Erythroblast (primary cell): ENCODE measurements around the gene CDH13.

ENCODE experiments used
- DNase-seq, 2 experiments: peaks; one replicate each; lab custom pipeline; 2025; lab: John Stamatoyannopoulos, UW
- GATA1 ChIP-seq: IDR thresholded peaks from 2 replicates; pipeline ENCODE4 v1.6.1; 2011; ENCODE audit warnings: low read depth, mild to moderate bottlenecking, control low read depth, low read length, moderate library complexity
- POLR2A ChIP-seq: IDR thresholded peaks from 2 replicates; pipeline ENCODE4 v1.6.1; 2011; ENCODE audit warnings: mild to moderate bottlenecking, low read length

CDH13 gene

DNA sequence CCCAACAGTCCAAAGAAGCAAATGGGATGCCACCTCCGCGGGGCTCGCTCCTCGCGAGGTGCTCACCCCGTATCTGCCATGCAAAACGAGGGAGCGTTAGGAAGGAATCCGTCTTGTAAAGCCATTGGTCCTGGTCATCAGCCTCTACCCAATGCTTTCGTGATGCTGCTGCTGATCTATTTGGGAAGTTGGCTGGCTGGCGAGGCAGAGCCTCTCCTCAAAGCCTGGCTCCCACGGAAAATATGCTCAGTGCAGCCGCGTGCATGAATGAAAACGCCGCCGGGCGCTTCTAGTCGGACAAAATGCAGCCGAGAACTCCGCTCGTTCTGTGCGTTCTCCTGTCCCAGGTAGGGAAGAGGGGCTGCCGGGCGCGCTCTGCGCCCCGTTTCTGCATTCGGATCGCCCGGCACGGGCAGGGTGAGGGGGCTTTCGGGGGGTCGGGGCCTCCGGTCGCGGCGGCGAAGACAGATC, at the start of gene CDH13:
TSS of gene CDH13 (plus strand) at position 179 of the 471 bp plus-strand sequence.
- TF ChIP-seq GATA1 (no peak), POLR2A (no peak)

DNA sequence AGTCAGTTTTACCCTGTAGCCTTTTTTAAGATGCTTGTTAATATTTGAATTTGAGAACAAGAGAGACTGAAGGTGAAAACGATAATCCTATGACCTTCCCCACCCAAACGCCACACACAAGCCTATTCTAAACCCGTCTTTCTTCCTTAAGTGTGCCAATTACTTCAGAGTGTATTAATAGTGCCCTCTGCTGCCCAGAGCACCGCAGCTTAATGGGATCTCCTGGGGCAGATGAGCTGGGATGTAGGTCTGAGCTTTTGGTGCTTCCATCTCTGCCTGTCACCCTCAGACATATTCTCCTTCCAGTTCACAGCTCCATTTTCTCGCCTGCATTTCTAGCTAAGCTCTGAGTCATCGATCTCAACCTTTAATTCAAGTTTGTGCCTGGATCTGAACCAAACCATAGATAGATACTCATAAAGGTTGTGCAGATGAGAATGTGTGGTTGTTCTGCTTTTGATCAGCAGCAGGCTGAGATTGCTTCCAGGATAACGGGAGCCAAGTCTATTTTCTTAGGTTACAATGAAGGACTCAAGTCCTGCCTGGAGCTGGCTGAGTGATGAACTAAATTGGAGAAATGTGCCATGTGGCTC, 46.4 kb upstream of the CDH13 start:
- TF ChIP-seq POLR2A = no peak
- no peak for TF ChIP-seq GATA1
- DNase-seq = no peak

More for the DNA sequence above, at the start of gene CDH13:
- DNase-seq = no peak

DNA sequence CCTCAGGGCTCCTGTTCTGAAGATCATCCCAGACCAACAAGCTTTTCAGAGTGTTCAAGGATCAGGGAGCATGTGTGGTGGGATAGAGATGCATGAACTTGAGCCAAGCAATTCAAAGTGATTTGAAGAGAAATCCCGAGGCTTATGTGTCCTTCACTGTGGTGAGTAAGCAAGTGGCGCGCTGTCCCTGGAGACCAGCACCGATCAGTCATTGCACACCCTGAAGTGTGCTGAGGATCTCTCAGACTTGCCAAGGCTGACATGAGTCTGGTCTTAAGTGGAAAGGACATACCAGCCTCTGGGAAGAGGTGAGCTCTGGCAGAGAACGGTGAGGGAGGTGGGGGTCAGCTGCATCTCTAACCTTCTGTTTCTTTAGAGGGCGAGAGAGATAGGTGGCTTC, 43.8 kb upstream of the CDH13 start:
- DNase-seq = no peak
- TF ChIP-seq GATA1 = no peak
- no peak for TF ChIP-seq POLR2A

DNA sequence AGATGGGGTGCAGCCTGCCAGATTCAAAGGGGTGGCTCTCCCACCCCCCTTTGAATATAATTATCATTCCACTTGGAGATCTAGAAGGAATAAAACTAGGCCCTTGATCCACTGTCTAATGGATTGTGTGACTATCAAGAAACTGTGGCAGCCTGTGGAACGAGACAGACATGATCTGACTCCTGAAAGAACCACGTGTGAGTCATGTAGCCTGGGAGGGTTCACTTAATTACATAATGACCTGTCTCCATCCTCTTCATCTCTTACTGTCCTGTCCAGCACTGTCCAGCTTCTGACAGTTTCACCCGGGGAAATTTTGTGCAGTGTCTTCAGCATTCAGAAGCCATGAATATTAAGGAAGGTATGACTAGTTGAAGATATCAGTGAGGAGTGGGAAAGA, 43.3 kb upstream of the CDH13 start:
- no peak for DNase-seq
- TF ChIP-seq POLR2A (no peak), GATA1 (no peak)

DNA sequence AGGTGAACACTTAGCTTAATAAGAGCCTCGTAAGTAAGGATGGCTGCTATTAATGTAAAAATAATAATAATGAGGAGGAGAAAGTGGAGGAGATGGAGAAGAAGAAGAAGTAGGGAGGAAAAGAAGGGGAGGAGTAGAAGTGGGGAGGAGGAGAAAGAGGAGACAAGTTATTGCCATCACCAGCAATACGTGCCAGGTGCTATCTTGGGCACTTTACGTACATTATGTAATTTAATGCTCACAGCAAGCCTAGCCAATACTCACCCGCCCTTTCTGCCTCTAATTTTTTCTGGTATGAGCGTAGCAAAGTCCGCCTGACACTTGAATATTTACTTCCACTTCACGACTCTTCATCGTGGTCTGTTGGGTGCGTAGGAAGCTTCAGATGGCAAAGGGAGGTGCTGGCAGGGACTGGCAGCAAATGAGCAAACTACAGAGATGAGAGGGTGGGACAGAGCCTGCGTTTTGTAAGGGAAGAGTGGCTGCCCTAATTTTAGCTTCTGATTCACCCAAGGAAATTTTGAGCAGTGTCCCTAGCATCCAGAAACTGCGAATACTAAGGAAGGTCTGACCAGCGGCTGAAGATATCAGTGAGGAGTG, 42.1 kb upstream of the CDH13 start:
- DNase-seq = no peak

DNA sequence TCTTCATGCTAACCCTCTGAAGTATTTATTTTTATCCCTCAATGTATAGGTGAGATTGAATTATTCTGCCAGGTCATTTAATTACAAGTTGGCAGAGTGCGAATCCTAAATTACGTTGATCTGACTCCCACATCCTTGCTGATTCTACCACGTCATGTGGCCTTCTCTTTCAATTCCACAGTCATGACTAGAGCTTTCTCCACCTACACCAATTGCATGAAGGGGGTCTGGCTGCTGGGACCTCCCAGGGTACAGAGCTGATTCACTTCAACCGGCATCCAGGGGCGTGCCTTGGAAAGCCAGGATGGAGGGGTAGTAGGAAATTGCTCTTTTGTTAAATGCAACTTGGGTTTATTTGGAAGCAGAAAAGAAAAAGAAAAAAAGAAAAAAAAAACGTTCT, 41.1 kb upstream of the CDH13 start:
- DNase-seq = no peak

More for the DNA sequence above, 42.1 kb upstream of the CDH13 start:
- TF ChIP-seq GATA1 = no peak
- TF ChIP-seq POLR2A = no peak

DNA sequence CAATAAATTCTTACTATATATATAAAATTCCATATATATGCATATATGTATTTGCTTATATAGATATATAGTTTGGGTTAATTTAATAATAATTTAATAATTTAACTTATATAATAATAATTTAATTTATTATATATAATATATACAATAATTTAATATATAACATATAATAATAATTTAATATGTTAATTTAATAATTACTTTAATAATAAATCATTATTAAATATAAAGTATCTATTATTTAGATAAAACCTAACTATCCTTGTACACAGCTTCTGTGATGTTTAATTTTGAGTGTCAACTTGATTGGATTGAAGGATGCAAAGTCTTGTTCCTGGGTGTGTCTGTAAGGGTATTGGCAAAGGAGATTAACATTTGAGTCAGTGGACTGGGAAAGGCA, 40.6 kb upstream of the CDH13 start:
- TF ChIP-seq GATA1 (no peak), POLR2A (no peak)
- no peak for DNase-seq

More for the DNA sequence above, 41.1 kb upstream of the CDH13 start:
- TF ChIP-seq GATA1 (no peak), POLR2A (no peak)

DNA sequence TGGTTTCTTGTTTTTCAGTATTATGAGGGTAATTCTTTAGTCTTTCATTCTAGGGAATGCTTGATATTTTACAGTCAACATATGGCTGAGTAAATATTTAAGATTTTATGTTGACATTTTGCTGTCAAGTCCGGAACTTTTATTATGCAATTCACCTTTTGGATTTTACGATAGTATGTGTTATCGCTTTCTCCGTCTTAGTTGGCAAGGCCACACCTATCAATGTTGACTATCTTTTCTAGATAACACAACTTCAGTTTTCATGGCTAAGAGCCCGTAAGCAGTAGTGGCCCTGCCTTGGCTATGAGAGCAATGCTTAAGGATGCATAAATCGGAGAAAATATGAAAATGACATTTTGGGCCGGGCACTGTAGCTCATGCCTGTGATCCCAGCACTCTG, 39.5 kb upstream of the CDH13 start:
- TF ChIP-seq POLR2A (no peak), GATA1 (no peak)
- DNase-seq = no peak

DNA sequence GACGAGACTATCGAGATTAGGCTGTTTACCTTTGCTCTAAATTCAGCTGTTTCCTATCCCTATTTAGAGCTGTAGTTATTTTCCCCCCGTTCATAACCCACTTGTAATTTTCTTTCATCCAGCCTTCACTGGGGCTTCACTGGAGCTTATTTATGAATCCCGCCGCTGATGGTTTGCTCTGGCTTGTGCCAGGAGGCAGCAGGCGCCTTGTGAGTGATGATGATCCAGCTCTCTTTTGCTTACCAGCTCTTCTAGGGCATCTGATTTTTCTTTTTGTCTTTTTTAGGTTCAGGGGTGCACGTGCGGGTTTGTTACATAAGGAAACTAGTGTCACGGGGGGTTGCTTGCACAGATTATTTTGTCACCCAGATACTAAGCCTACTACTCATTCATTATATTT, 37.4 kb upstream of the CDH13 start:
- DNase-seq = no peak
- TF ChIP-seq POLR2A (no peak), GATA1 (no peak)

DNA sequence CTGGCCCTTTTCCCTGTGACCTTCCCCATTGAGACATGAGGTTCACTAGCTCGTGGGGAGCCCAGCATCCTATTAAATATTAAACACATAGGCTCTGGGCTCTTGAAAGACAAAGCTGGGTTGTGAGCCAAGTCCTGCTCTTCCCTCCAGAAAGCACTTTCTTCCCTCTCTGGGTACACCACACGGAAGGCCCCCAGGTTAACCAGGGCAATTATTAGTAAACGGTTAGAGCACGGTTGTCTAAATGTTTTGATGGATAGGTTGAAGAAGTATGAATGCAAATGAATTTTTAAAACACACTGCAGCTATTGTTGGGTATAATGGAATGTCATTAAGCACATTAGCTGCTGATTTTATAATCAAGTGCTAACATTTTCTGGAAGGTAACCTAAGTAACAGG, 32.7 kb upstream of the CDH13 start:
- TF ChIP-seq GATA1 (no peak), POLR2A (no peak)
- no peak for DNase-seq

DNA sequence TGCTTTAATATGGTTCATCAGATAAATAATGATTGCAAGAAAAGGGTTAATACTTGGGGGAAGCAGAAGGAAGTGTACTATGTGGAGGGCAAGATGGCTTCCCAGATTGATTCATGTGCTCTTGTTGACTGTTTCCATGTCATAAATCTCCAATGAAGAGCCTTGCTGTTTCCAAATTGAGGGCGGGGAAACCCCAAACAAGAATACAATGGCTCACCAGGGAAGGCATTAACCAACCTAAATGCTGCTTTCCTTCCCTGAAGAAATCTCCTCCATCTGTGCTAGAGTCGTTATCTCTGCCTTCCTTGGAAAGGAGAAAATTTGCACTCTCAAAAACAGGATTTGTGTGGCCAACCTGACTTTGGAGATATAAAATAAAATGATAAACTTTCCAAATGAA, 28.0 kb upstream of the CDH13 start:
- no peak for DNase-seq
- TF ChIP-seq POLR2A (no peak), GATA1 (no peak)

DNA sequence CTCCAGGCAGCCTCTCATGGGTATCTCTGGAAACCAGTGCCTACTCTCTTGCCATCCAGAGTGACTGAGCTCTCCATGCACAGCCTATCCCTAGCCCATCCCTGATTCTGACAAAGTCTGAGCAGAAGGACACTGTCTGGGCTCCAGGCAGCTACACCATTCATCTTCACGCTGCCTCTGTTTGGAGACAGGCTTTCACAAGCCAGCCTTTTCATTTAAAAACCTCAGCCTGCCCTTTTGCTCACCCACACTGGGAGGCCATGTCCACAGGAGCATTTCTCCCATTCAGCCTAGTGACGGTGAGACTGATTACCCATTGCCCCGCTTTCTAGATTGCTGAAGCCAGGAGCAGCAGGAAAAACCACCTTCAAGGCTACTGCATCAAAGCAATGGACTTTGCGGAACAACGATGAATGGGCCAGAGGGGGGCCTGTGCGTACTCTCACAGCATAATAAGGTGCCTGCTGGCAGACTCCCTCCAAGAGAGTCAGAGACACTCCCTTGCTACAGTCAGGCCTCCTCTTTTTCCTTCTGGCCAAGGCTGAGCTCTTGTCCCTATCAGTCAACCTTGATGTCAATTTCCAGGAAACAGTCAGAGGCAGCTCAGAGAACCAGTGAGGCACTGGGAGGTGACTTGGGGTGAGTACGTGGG, 24.7 kb upstream of the CDH13 start:
- DNase-seq = no peak
- TF ChIP-seq GATA1 (no peak), POLR2A (no peak)

DNA sequence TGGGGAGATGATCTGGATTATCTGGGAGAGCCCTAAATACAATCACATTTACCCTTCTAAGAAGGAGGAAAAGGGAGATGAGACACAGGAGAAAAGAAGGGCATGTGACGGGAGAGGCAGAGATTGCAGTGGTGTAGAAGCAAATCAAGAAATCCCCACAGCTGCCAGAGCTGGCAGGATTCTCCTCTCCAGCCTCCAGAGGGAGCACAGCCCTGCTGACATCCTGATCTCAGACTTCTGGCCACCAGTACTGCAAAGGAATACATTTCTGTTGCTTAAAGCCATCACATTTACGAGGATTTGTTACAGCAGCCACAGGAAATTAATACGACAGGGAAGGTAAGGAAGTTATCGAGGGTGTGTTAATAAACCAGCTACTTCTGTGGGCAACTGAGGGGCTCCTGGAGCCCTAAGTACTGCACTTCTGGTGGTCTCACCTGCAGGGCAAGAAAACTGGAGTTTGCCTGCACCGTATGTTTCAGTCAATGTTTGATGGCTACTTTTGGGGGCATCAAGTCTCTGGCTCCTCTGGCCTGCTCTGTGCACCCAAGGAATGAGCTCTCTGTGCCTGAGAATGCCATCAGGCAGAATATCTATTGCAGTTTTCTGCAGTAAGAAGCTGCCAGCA, 22.9 kb upstream of the CDH13 start:
- no peak for DNase-seq
- TF ChIP-seq POLR2A = no peak
- no peak for TF ChIP-seq GATA1

DNA sequence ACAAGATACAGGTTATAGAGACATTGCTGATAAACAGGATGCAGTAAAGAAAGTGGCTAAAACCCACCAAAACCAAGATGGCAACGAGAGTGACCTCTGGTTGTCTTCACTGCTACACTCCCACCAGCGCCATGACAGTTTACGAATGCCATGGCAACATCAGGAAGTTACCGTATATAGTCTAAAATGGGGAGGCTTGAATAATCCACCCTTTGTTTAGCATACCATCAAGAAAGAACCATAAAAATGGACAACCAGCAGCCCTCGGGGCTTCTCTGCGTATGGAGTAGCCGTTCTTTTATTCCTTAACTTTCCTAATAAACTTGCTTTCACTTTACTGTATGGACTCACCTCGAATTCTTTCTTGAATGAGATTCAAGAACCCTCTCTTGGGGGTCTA, 21.7 kb upstream of the CDH13 start:
- no peak for TF ChIP-seq GATA1
- TF ChIP-seq POLR2A = no peak
- no peak for DNase-seq
